ENCODE results near the gene HOXC4. TPM values are rescaled to one million over a fixed set of nuclear protein-coding genes. Genes with fewer than 3 reads are reported as not detected.

The HOXC4 gene
- total and polyA plus RNA-seq, 2 donors (not counting 3 experiments of a cell fraction or from before 2014, with no cell fraction given): 0.06 to 0.58 TPM

GRCh38 chr12:54075409-54075808 lies 21.8 kb downstream of the HOXC4 start:
- TF ChIP-seq EZH2 (IDR thresholded peaks at IDR 0.05; ENCODE audit: borderline replicate concordance, low read depth, low read length, severe bottlenecking): no peak
- TF ChIP-seq MAX (IDR thresholded peaks at IDR 0.05; ENCODE audit: insufficient read depth, insufficient read length): no peak
- TF ChIP-seq CTCF (IDR thresholded peaks at IDR 0.05; ENCODE audit: extremely low read depth in 1 of 2, insufficient read depth in 1 of 2, low read depth in 1 of 2, low read length in 2 of 2): no peak
- no peak for TF ChIP-seq FOS (IDR thresholded peaks at IDR 0.05; ENCODE audit: borderline replicate concordance, insufficient read depth, low read length)
- TF ChIP-seq JUN (IDR thresholded peaks at IDR 0.05; ENCODE audit: borderline replicate concordance, insufficient read depth, insufficient read length, low read depth): no peak
- no peak for TF ChIP-seq POLR2AphosphoS5 (IDR thresholded peaks at IDR 0.05; ENCODE audit: insufficient read depth, low read depth, low read length)
- TF ChIP-seq MYC (IDR thresholded peaks at IDR 0.05; ENCODE audit: low read depth, low read length): no peak
- no peak for TF ChIP-seq GATA2 (IDR thresholded peaks at IDR 0.05; ENCODE audit: insufficient read depth, insufficient read length, low read depth, low read length)
- TF ChIP-seq POLR2A (IDR thresholded peaks at IDR 0.05; ENCODE audit: low read depth, low read length): no peak
- dilution Hi-C loops (cut with MboI; ENCODE audit: extremely low pct_ligation_motif_present, low sequenced_read_pairs) (no loop called here), intact Hi-C loops (cut with micrococcal nuclease) (no loop called here)
- ChIA-PET CTCF (interaction anchor here (0.9 kb wide), 1 partner anchor 90 kb away, joined by 3 read pairs; the partner anchor contains the start of gene HOXC10), POLR2A (no interaction called here)
- Histone ChIP-seq H3K79me2 (ENCODE audit: control insufficient read depth, insufficient read depth, low read length) (no peaks in the 10 kb centered on the region), H3K9me1 (replicated peaks; ENCODE audit: control insufficient read depth, extremely low read depth, insufficient read depth, low read length) (no peaks in the 10 kb centered on the region), H3K27ac (ENCODE audit: insufficient read depth, low read depth, low read length) (no peak overlapping the region), H3K4me2 (ENCODE audit: insufficient read depth, low read length) (no peak overlapping the region), H3K27me3 (ENCODE audit: control insufficient read depth in 2 of 2, insufficient read depth in 2 of 2, low read length in 2 of 2) (peaks cover 20% of the 10 kb centered on the region in 2 experiments), H3K9me3 (replicated peaks; ENCODE audit: control insufficient read depth, insufficient read depth, low read length) (no peaks in the 10 kb centered on the region), H2AFZ (ENCODE audit: low read depth, low read length) (no peak overlapping the region), H3K36me3 (ENCODE audit: control insufficient read depth in 2 of 2, extremely low read depth in 1 of 2, insufficient read depth in 2 of 2, low read length in 2 of 2) (no peaks in the 10 kb centered on the region), H3K4me3 (replicated peaks in 1 of 3; ENCODE audit: insufficient read depth in 1 of 3, low read depth in 1 of 3, low read length in 3 of 3) (no peak overlapping the region), H3K4me1 (ENCODE audit: control insufficient read depth, extremely low read depth, insufficient read depth, low read length) (no peaks in the 10 kb centered on the region), H4K20me1 (replicated peaks; ENCODE audit: control insufficient read depth, extremely low read depth, insufficient read depth, low read length) (no peaks in the 10 kb centered on the region), H3K9ac (replicated peaks; ENCODE audit: extremely low read depth, insufficient read depth, low read length) (no peak overlapping the region)
- FAIRE-seq (no peak), DNase-seq (ENCODE audit: low read depth, low spot score) (no peak)
- BruUV-seq (replicated peaks): no TSS peak
